ENCODE data around the gene TKT. TPM values are rescaled to one million over a fixed set of nuclear protein-coding genes. Genes with fewer than 3 reads are reported as not detected.

TKT gene
- total RNA-seq, 2 experiments from 2014 or later: 238 to 240 TPM

- DNase-seq: no peak
Observed at GRCh38 chr3:53184701-53185100, 71.1 kb downstream of the TKT start.

DNA sequence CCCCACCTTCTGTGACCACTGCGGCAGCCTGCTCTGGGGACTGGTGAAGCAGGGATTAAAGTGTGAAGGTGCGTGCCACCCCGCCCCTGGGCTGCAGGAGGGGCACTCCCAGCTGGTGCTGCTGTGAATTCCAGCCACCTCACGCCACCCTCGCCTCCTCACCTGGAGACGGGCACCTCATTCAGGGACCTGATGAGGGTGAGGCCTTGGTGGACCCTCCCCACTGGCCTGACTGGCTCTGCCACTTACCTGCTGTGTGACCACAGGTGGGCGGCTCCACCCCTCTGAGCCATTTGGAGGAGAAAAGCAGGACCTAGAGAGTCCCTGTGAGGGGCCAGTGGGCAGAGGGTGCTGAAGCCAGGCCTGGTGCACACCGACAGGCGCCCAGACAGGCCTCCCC, 72.3 kb downstream of the TKT start:
- POLR2A ChIA-PET: interaction anchor here (0.9 kb wide), 1 partner anchor 13 kb away, joined by 3 read pairs; no protein-coding TSS in a partner anchor

More at GRCh38 chr3:53184701-53185100, 71.1 kb downstream of the TKT start:
- Mint-ChIP-seq H3K27ac (no peak overlapping the region), H3K36me3 (ENCODE audit: low read depth) (peaks cover 15% of the 10 kb centered on the region), H3K9me3 (no peaks in the 10 kb centered on the region), H3K4me1 (peaks cover 5% of the 10 kb centered on the region), H3K4me3 (no peak overlapping the region), H3K27me3 (no peaks in the 10 kb centered on the region)
- POLR2A ChIA-PET: no interaction called here
- CTCF ChIA-PET: no interaction called here

DNA sequence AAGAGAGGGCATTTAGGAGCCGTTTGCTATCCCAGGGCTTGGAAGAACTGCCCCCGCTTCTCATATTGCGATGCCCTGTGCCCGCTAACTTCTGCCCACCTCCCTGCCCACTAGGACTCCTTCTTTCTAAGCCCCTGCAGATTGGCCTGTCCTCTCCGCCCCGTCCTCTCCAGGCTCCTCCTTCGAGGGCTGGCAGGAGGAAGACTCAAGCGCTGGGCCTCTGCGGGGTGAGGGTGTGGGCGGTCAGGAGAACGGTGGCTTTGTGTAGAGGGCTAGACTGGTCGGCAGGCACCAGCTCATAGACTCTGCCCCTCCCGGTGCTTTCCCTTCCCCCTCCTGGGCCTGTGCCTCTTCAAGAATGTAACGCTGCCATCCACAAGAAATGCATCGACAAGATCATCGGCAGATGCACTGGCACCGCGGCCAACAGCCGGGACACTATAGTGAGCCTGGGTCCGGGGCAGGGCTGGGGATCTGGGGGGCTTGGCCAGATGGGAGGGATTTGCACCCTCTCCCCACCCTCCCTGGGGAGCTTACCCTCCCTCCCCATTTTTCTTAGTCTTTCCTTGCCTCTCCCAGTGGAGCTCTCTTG, 73.0 kb downstream of the TKT start:
- Mint-ChIP-seq H3K9me3 (no peaks in the 10 kb centered on the region), H3K27me3 (no peaks in the 10 kb centered on the region), H3K4me1 (peaks cover 5% of the 10 kb centered on the region), H3K4me3 (no peak overlapping the region), H3K36me3 (ENCODE audit: low read depth) (peaks cover 21% of the 10 kb centered on the region), H3K27ac (no peak overlapping the region)
- no peak for DNase-seq
- ChIA-PET POLR2A (interaction anchor here (0.9 kb wide), 1 partner anchor 13 kb away, joined by 3 read pairs; no protein-coding TSS in a partner anchor), CTCF (interaction anchor here (1.3 kb wide), 1 partner anchor 9 kb away, joined by 3 read pairs; no protein-coding TSS in a partner anchor)

More for the DNA sequence above, 72.3 kb downstream of the TKT start:
- peaks cover 21% of the 10 kb centered on the region for H3K36me3 Mint-ChIP-seq (ENCODE audit: low read depth)
- no peak for DNase-seq
- no peaks in the 10 kb centered on the region for H3K27me3 Mint-ChIP-seq
- no peaks in the 10 kb centered on the region for H3K9me3 Mint-ChIP-seq
- peaks cover 5% of the 10 kb centered on the region for H3K4me1 Mint-ChIP-seq
- H3K4me3 Mint-ChIP-seq: no peak overlapping the region
- CTCF ChIA-PET: no interaction called here
- H3K27ac Mint-ChIP-seq: no peak overlapping the region

DNA sequence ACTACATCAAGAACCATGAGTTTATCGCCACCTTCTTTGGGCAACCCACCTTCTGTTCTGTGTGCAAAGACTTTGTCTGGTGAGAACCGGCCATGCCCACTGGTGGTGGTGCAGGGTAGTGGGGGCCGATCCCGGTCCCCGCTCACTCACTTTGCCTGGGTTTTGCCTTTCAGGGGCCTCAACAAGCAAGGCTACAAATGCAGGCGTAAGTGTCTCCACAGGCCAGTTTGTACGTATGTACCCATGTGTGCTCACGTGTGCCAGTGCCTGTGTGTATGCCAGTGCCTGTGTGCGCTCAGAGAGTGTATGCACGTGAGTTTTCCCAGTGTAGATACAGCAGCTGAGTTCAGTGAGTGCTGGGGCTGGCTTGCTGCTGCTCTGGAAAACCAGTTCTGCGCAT, 74.3 kb downstream of the TKT start:
- no peaks in the 10 kb centered on the region for H3K27me3 Mint-ChIP-seq
- ChIA-PET CTCF (interaction anchor here (0.9 to 1.3 kb wide), 3 partner anchors 10 to 44 kb away, joined by 3 read pairs; partner anchors contain the start of gene PRKCD), POLR2A (interaction anchor here (0.9 kb wide), 1 partner anchor 13 kb away, joined by 3 read pairs; no protein-coding TSS in a partner anchor)
- peaks cover 21% of the 10 kb centered on the region for H3K36me3 Mint-ChIP-seq (ENCODE audit: low read depth)
- H3K4me1 Mint-ChIP-seq: peaks cover 5% of the 10 kb centered on the region
- no peak overlapping the region for H3K27ac Mint-ChIP-seq
- no peak overlapping the region for H3K4me3 Mint-ChIP-seq
- H3K9me3 Mint-ChIP-seq: no peaks in the 10 kb centered on the region
- DNase-seq: no peak

GRCh38 chr3:53181024-53181371, 74.8 kb downstream of the TKT start:
- ChIA-PET CTCF (no interaction called here), POLR2A (no interaction called here)
- H3K27ac Mint-ChIP-seq: no peak overlapping the region
- peaks cover 21% of the 10 kb centered on the region for H3K36me3 Mint-ChIP-seq (ENCODE audit: low read depth)
- no peaks in the 10 kb centered on the region for H3K9me3 Mint-ChIP-seq
- no peak for DNase-seq
- no peak overlapping the region for H3K4me3 Mint-ChIP-seq
- H3K4me1 Mint-ChIP-seq: peaks cover 5% of the 10 kb centered on the region
- H3K27me3 Mint-ChIP-seq: no peaks in the 10 kb centered on the region

DNA sequence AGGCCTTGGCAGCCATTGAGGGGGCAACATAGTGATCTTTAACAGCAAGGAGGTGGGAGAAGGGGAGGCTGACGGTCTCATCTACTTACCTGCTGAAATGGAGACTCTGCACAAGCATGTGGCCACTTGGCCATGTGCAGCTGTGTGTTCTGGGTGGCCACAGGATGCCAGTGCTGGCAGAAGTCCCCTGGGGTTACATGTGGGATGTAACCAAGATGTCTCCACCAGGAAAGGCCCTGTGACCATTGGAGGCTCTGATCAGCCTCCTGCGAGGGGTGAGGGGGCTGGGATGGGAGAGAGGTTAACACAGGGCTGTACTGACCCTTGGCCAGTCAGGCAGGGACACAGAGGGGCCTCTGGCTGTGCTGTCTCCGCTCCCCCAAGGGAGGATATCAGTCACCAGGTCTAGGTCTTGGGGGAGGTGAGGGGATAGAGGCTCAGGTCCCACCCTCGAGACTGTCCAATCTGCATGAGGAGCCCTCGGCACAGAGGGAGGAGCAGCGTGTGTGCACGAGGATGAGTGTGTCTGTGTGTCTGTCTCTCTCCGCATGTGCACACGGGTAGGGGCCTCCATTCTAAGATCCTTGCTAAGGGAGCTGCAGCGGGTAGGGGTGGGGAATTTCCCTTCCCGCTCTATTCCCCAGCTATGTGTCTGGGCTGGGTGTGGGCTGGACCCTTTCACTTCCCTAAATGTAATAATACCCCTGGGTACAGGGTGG, 75.4 kb downstream of the TKT start:
- ChIA-PET POLR2A (no interaction called here), CTCF (interaction anchor here (1.6 kb wide), 1 partner anchor 15 kb away, joined by 4 read pairs; no protein-coding TSS in a partner anchor)
- Mint-ChIP-seq H3K36me3 (ENCODE audit: low read depth) (peaks cover 21% of the 10 kb centered on the region), H3K4me1 (peaks cover 5% of the 10 kb centered on the region), H3K9me3 (no peaks in the 10 kb centered on the region), H3K27ac (no peak overlapping the region), H3K4me3 (no peak overlapping the region), H3K27me3 (no peaks in the 10 kb centered on the region)
- no peak for DNase-seq

- H3K9me3 Mint-ChIP-seq: no peaks in the 10 kb centered on the region
- DNase-seq: no peak
- no peaks in the 10 kb centered on the region for H3K4me1 Mint-ChIP-seq
- ChIA-PET POLR2A (no interaction called here), CTCF (interaction anchor here (1.6 kb wide), 1 partner anchor 16 kb away, joined by 4 read pairs; no protein-coding TSS in a partner anchor)
- no peaks in the 10 kb centered on the region for H3K27me3 Mint-ChIP-seq
- H3K36me3 Mint-ChIP-seq (ENCODE audit: low read depth): peaks cover 15% of the 10 kb centered on the region
- H3K4me3 Mint-ChIP-seq: no peak overlapping the region
- H3K27ac Mint-ChIP-seq: no peak overlapping the region
Observed at GRCh38 chr3:53179580-53179979, 76.2 kb downstream of the TKT start.

DNA sequence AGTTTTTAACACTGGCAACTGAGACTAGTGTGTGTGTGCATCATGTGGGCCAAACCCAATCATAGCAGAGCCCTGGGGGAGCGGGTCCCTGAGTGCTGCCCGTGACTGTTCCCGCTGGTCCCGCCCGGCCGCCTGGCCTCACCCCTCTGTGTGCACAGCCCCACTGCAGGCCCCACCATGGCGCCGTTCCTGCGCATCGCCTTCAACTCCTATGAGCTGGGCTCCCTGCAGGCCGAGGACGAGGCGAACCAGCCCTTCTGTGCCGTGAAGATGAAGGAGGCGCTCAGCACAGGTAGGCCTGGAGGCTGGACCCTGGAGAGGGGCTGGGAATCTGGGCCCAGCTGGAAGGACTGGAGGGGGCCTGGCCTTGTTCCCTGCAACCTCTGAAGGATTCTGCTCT, 77.6 kb downstream of the TKT start:
- ChIA-PET POLR2A (no interaction called here), CTCF (no interaction called here)
- no peaks in the 10 kb centered on the region for H3K4me1 Mint-ChIP-seq
- no peak overlapping the region for H3K27ac Mint-ChIP-seq
- no peak for DNase-seq
- H3K4me3 Mint-ChIP-seq: no peak overlapping the region
- H3K36me3 Mint-ChIP-seq (ENCODE audit: low read depth): peaks cover 15% of the 10 kb centered on the region
- no peaks in the 10 kb centered on the region for H3K27me3 Mint-ChIP-seq
- H3K9me3 Mint-ChIP-seq: no peaks in the 10 kb centered on the region

- peaks cover 15% of the 10 kb centered on the region for H3K36me3 Mint-ChIP-seq (ENCODE audit: low read depth)
- no peak overlapping the region for H3K4me3 Mint-ChIP-seq
- ChIA-PET CTCF (no interaction called here), POLR2A (no interaction called here)
- H3K27me3 Mint-ChIP-seq: no peaks in the 10 kb centered on the region
- DNase-seq: no peak
- no peaks in the 10 kb centered on the region for H3K9me3 Mint-ChIP-seq
- peaks cover 8% of the 10 kb centered on the region for H3K4me1 Mint-ChIP-seq
- no peak overlapping the region for H3K27ac Mint-ChIP-seq
Observed at GRCh38 chr3:53175613-53176540, 79.9 kb downstream of the TKT start.

Other genes starting within 250 kb of the TKT start
- 10 to 100 TPM; 28.7 to 30.0 TPM for gene SFMBT1, start 209.9 kb downstream of the TKT start, total RNA-seq
- 10 to 100 TPM; 26.4 to 27.6 TPM for gene RFT1, start 125.6 kb downstream of the TKT start, total RNA-seq
- gene PRKCD, start 94.8 kb downstream of the TKT start, total RNA-seq: 10 to 100 TPM; 23.4 to 24.8 TPM
- gene DCP1A, start 91.5 kb upstream of the TKT start, total RNA-seq: 10 to 100 TPM; 33.0 to 34.7 TPM
- 1 to 10 TPM; 2.5 to 3.2 TPM for gene CACNA1D, start 238.6 kb upstream of the TKT start, total RNA-seq

Data from activated CD4-positive, alpha-beta memory T cell treated with anti-CD3 and anti-CD28 coated beads, Interleukin-2, amount 10 ng/mL, durations not matched to agents 7 days and 5 days (primary cell).